ENCODE measurements around the gene DAZL.

DAZL gene

DNA sequence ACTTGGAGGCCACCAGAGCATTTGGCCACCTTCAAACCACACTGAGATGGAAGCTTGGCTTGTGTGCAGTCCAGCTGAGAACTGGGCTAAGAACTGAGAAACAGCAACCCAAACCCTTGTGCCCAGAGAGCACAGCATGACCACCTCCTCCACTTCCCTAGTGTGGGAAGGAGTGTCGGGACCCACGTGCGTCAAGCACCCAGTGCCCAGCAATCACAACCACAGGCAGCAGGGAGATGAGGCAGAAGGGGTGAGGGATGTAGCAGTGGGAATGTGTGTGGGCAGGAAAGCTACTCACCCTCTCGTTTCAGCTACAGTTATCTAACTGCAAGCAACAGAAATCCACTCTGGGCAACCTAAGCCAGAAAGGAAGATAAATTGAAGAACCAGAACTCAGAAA lies 66.7 kb downstream of the DAZL start:
- DNase-seq = no peak

DNA sequence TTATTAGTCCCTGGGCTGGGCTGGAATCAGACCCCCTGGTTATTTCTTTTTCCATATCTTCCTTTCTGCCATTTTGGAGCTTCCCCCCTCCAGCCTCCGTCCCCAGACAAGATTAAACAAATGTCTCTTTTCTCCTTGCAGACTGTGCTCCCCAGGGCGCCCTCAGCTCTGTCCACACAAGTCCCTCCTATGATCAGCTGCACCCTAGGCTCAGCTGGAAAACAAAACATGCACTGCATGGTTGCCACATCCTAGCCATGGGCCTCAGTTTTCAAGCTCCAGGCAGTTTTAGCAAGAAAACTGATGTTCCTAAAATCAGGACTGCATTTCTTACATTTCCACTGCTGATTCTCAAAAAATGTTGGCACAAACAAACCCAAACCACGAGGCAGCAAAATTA lies 68.2 kb downstream of the DAZL start:
- DNase-seq = no peak
